K562 (cell line): ENCODE data around the gene THYN1. TPM values are rescaled to one million over a fixed set of nuclear protein-coding genes. Genes with fewer than 3 reads are reported as not detected.

Source experiments
- ATAC-seq: fragments of 200-7000 bp; cut with Tn5 transposase; 3 replicates; pipeline ENCODE4 v1.9.1; 2020; ENCODE audit warnings: moderate library complexity
- BruUV-seq: library from RNA; stranded (reverse); fragments of 400-500 nt; replicated peaks from 2 replicates; lab custom pipeline; 2021; lab: Mats Ljungman, UMichigan
- CTCF ChIA-PET: fragments of 300-600 bp; formaldehyde crosslinking; extraction: SDS; loops from one replicate; lab custom pipeline; 2021; ENCODE audit warnings: low intra/inter-chr PET ratio; lab: Yijun Ruan, JAX
- POLR2A ChIA-PET: fragments of 300-600, 350-650 bp; sonication (Branson Sonifier 250); formaldehyde crosslinking; extraction: SDS; loops from one replicate; lab custom pipeline; 2021; ENCODE audit warnings: antibody characterized with exemption, inconsistent platforms; lab: Yijun Ruan, JAX
- DNase-seq, 4 experiments: peaks; one replicate each; pipeline versions ENCODE4 v3.0.0 to v3.0.0-alpha.2; 2011 to 2018; ENCODE audit warnings: low spot score in 3 of 4, mixed read lengths in 3 of 4; ENCODE audit errors: extremely low read depth in 1 of 4
- FAIRE-seq: peaks from 2 replicates; lab custom pipeline; 2011; peaks lifted over from hg19 to GRCh38; lab: Jason Lieb, UNC
- H2AFZ ChIP-seq: 2 replicates; pipeline ENCODE4 v1.6.0; 2011; ENCODE audit warnings: low read depth, low read length, control low read depth, inconsistent platforms
- H3K27ac ChIP-seq: fragments of 200-600 bp; 3 replicates; pipeline ENCODE4 v1.8.0; 2011; ENCODE audit warnings: low read depth, mild to moderate bottlenecking, control low read depth, inconsistent platforms, low read length, moderate library complexity, mixed read lengths; ENCODE audit errors: extremely low read depth
- H3K27me3 ChIP-seq, 2 experiments: fragments of 300-600 bp in 1 of 2; 2 replicates in 1 of 2; 3 replicates in 1 of 2; pipeline versions ENCODE4 v1.6.0 to v1.8.0; 2011; ENCODE audit warnings: inconsistent platforms in 2 of 2, low read length in 2 of 2, mild to moderate bottlenecking in 1 of 2, mixed read lengths in 1 of 2, moderate library complexity in 1 of 2; ENCODE audit not compliant: control insufficient read depth in 2 of 2, insufficient read depth in 2 of 2
- H3K36me3 ChIP-seq: fragments of 300-600 bp; 3 replicates; pipeline ENCODE4 v1.8.0; 2011; ENCODE audit warnings: mild to moderate bottlenecking, low read length, inconsistent platforms; ENCODE audit not compliant: control insufficient read depth, insufficient read depth
- H3K4me1 ChIP-seq, 2 experiments: fragments of 200-600 bp in 1 of 2; replicated peaks in 1 of 2; 2 replicates in 1 of 2; 3 replicates in 1 of 2; pipeline versions ENCODE4 v1.5.1 to v1.8.0; 2011; ENCODE audit warnings: inconsistent platforms in 2 of 2, low read length in 2 of 2, mild to moderate bottlenecking in 1 of 2, mixed read lengths in 1 of 2, moderate library complexity in 1 of 2; ENCODE audit not compliant: control insufficient read depth in 2 of 2, insufficient read depth in 2 of 2
- H3K4me2 ChIP-seq: 2 replicates; pipeline ENCODE4 v1.6.1; 2011; ENCODE audit warnings: low read length, control low read depth, inconsistent platforms, mixed read lengths; ENCODE audit not compliant: insufficient read depth
- H3K4me3 ChIP-seq: fragments of 200-600 bp; sonication (generic), shearing (Covaris generic); 2 replicates; pipeline ENCODE4 v1.5.1; 2016; ENCODE audit warnings: control low read depth, inconsistent platforms
- H3K79me2 ChIP-seq: fragments of 200-600 bp; 3 replicates; pipeline ENCODE4 v1.8.0; 2011; ENCODE audit warnings: low read length, inconsistent platforms; ENCODE audit not compliant: control insufficient read depth, insufficient read depth
- H3K9ac ChIP-seq, 2 experiments: 2 replicates each; pipeline versions ENCODE4 v1.6.0 to v1.6.1; 2011; ENCODE audit warnings: low read depth in 2 of 2, low read length in 2 of 2, control low read depth in 1 of 2, inconsistent platforms in 1 of 2, mild to moderate bottlenecking in 1 of 2, mixed read lengths in 1 of 2; ENCODE audit not compliant: insufficient read depth in 1 of 2
- H3K9me1 ChIP-seq: one replicate; pipeline ENCODE4 v1.6.0; 2011; ENCODE audit warnings: inconsistent platforms, mild to moderate bottlenecking, low read length, moderate library complexity; ENCODE audit not compliant: control insufficient read depth, insufficient read depth
- H3K9me3 ChIP-seq: replicated peaks from 2 replicates; pipeline ENCODE4 v1.5.1; 2011; ENCODE audit warnings: low read depth, low read length, inconsistent platforms; ENCODE audit not compliant: control insufficient read depth, insufficient read depth
- H4K20me1 ChIP-seq: replicated peaks from 2 replicates; pipeline ENCODE4 v1.6.1; 2011; ENCODE audit warnings: low read length, inconsistent platforms, mixed read lengths; ENCODE audit not compliant: control insufficient read depth, insufficient read depth
- BCLAF1 ChIP-seq, 2 experiments: fragments of 450-650 bp in 1 of 2; IDR thresholded peaks; 2 replicates each; pipeline ENCODE4 v1.6.1; 2011 to 2017; ENCODE audit warnings: low read depth in 2 of 2, antibody characterized with exemption in 1 of 2, borderline replicate concordance in 1 of 2, low read length in 1 of 2, mild to moderate bottlenecking in 1 of 2, mixed read lengths in 1 of 2; ENCODE audit not compliant: control insufficient read depth in 1 of 2
- IRF9 ChIP-seq: fragments of 450-650 bp; IDR thresholded peaks from 2 replicates; pipeline ENCODE4 v1.6.1; 2016; ENCODE audit warnings: missing biosample characterization, missing genetic modification characterization
- LCOR ChIP-seq: sonication (generic); formaldehyde crosslinking; IDR thresholded peaks from 2 replicates; pipeline ENCODE4 v1.8.0; 2022; ENCODE audit warnings: mild to moderate bottlenecking, missing genetic modification reagents
- NONO ChIP-seq, 2 experiments: fragments of 200-400 bp in 1 of 2; fragments of 450-650 bp in 1 of 2; formaldehyde crosslinking in 1 of 2; IDR thresholded peaks; 2 replicates each; pipeline ENCODE4 v1.6.1; 2017; ENCODE audit warnings: low read depth in 2 of 2, mild to moderate bottlenecking in 2 of 2, moderate library complexity in 2 of 2, low read length in 1 of 2
- RBM25 ChIP-seq: fragments of 200-400 bp; formaldehyde crosslinking; IDR thresholded peaks from 2 replicates; pipeline ENCODE4 v1.6.1; 2018; ENCODE audit warnings: low read length, low read depth, moderate library complexity; ENCODE audit not compliant: severe bottlenecking
- TAF7 ChIP-seq: fragments of 450-650 bp; IDR thresholded peaks from 2 replicates; pipeline ENCODE4 v1.6.1; 2016; ENCODE audit warnings: missing genetic modification characterization, missing compliant biosample characterization
- ZBTB7A ChIP-seq: IDR thresholded peaks from 2 replicates; pipeline ENCODE4 v1.6.1; 2011; ENCODE audit warnings: low read depth, mild to moderate bottlenecking, low read length, moderate library complexity, borderline replicate concordance; ENCODE audit not compliant: control insufficient read depth
- ZFP1 ChIP-seq: fragments of 450-650 bp; formaldehyde crosslinking; IDR thresholded peaks from 2 replicates; pipeline ENCODE4 v1.4.0; 2020; ENCODE audit warnings: mild to moderate bottlenecking, mixed read lengths
- ZFP30 ChIP-seq: fragments of 250-450 bp; sonication (Bioruptor Pico); IDR thresholded peaks from 2 replicates; pipeline ENCODE4 v1.8.0; 2022; ENCODE audit warnings: moderate library complexity, mild to moderate bottlenecking, inconsistent platforms, borderline replicate concordance
- WGBS: fragments of 100-300 bp; shearing (Covaris generic); methylation state at CpG from one replicate; pipeline ENCODE4 v1.1.6; 2016; ENCODE audit warnings: low coverage, mixed read lengths; ENCODE audit not compliant: insufficient coverage; ENCODE audit errors: missing lambda C conversion rate; 5-methylcytosine and 5-hydroxymethylcytosine counted together
- in situ Hi-C: fragments of 300-500 bp; cut with MboI; formaldehyde crosslinking; loops from 4 replicates; pipeline ENCODE4 v1.15.0; 2018; ENCODE audit warnings: inconsistent platforms, mixed read lengths
- intact Hi-C: fragments of 100-400 bp; cut with micrococcal nuclease; formaldehyde crosslinking; loops from 2 replicates; pipeline ENCODE4 v1.14.2; 2022
- polyA plus RNA-seq, 8 experiments: library from polyadenylated mRNA; depleted of rRNA in 4 of 8; stranded (reverse) in 5 of 8; unstranded in 3 of 8; fragments of >200 nt; fragmentation: Nextera tagmentation in 2 of 8; fragmentation: Illumina TruSeq in 1 of 8; extraction: Ambion mirVana in 2 of 8; extraction: Trizol in 1 of 8; gene quantifications; 2 replicates each; pipeline versions ENCODE4 v1.2.1 to v1.2.3, GENCODE V29; 2011 to 2014; ENCODE audit warnings: inconsistent platforms in 1 of 8, missing spikeins in 1 of 8
- total RNA-seq, 7 experiments: library from RNA; depleted of rRNA in 6 of 7; stranded (reverse); fragments of >200 nt in 6 of 7; fragmentation: Illumina TruSeq in 2 of 7; extraction: Trizol in 2 of 7; gene quantifications; 2 replicates each; pipeline versions ENCODE4 v1.2.1 to v1.2.3, GENCODE V29; 2011 to 2021; ENCODE audit warnings: low replicate concordance in 1 of 7
- TF ChIP-seq, protein P1 (sequence below): sonication (generic); formaldehyde crosslinking; IDR thresholded peaks from 2 replicates; pipeline ENCODE4 v1.8.0; 2022; ENCODE audit warnings: missing genetic modification reagents, mild to moderate bottlenecking, borderline replicate concordance
- TF ChIP-seq, protein P2 (sequence below): fragments of 250-450 bp; sonication (Bioruptor Pico); IDR thresholded peaks from 2 replicates; pipeline ENCODE4 v1.8.0; 2021; ENCODE audit warnings: borderline replicate concordance, mild to moderate bottlenecking, moderate library complexity; ENCODE audit not compliant: poor library complexity, severe bottlenecking

Gene THYN1
- total and polyA plus RNA-seq, 9 of the 15 experiments (the other 6 are each of a cell fraction or from before 2014, with no cell fraction given): 54.9 to 279 (median 104) TPM

GRCh38 chr11:134223836-134224709 lies 29.1 kb downstream of the THYN1 start, which contains the start of the genes NCAPD3 and VPS26B:
Gene NCAPD3 (minus strand): TSS chr11:134223967. CDS start chr11:134223926, 41 bp downstream.
Gene VPS26B (plus strand): TSS chr11:134224671. CDS start chr11:134225123, 452 bp downstream.
- DNase-seq (peak; percentile 96 to 98 (median 98)), ATAC-seq (peak; percentile 92), FAIRE-seq (peak; percentile 84)
- ChIA-PET CTCF (no interaction called here), POLR2A (interaction anchor here (0.7 to 2.4 kb wide), 8 partner anchors 10 to 536 kb away, joined by 3 to 18 read pairs (median 3); no protein-coding TSS in a partner anchor)
- BruUV-seq: no TSS peak
- in situ Hi-C loops: no loop called here
- Histone ChIP-seq H2AFZ (peak within 1 kb of the TSS; percentile 99), H3K9me1 (no peaks in the 10 kb centered on the region), H3K27me3 (no peaks in the 10 kb centered on the region), H3K79me2 (peaks cover 87% of the 10 kb centered on the region), H4K20me1 (0 out of 2 replicates have a peak, but pooled peaks cover 3% of the 10 kb centered on the region), H3K4me2 (peak within 1 kb of the TSS; percentile 100), H3K9me3 (no peaks in the 10 kb centered on the region), H3K9ac (peak within 1 kb of the TSS; percentile 93 to 98), H3K4me1 (peaks cover 16 to 31% of the 10 kb centered on the region in 2 experiments; a peak in 4 of 5 replicates), H3K36me3 (peaks cover 47% of the 10 kb centered on the region), H3K4me3 (peak within 1 kb of the TSS; percentile 77), H3K27ac (peak within 1 kb of the TSS; percentile 98)
- WGBS: under 1% methylated on average over 77 of the region's 89 CpGs
- intact Hi-C loops: no loop called here
- TF ChIP-seq LCOR (CRISPR knock-in tag) (0 out of 2 replicates have a peak, but pooled peaks have one; percentile 53), BCLAF1 (IDR thresholded peaks at IDR 0.05; ENCODE audit: borderline replicate concordance in 1 of 2, control insufficient read depth in 1 of 2, low read depth in 2 of 2, low read length in 1 of 2) (no peak), NONO (IDR thresholded peaks at IDR 0.05; ENCODE audit: low read depth in 2 of 2, low read length in 1 of 2) (0 out of 4 replicates have a peak, but pooled peaks of 1 of the 2 experiments have one; percentile 36), ZFP30 (CRISPR knock-in tag) (no peak), ZFP1 (no peak), TAF7 (peak; percentile 59; the same call in 1 of the 2 replicates), ZBTB7A (peak; percentile 4; the same call in 1 of the 2 replicates), IRF9 (tag) (no peak), RBM25 (peak; percentile 91)
- TF ChIP-seq, protein P1, sequence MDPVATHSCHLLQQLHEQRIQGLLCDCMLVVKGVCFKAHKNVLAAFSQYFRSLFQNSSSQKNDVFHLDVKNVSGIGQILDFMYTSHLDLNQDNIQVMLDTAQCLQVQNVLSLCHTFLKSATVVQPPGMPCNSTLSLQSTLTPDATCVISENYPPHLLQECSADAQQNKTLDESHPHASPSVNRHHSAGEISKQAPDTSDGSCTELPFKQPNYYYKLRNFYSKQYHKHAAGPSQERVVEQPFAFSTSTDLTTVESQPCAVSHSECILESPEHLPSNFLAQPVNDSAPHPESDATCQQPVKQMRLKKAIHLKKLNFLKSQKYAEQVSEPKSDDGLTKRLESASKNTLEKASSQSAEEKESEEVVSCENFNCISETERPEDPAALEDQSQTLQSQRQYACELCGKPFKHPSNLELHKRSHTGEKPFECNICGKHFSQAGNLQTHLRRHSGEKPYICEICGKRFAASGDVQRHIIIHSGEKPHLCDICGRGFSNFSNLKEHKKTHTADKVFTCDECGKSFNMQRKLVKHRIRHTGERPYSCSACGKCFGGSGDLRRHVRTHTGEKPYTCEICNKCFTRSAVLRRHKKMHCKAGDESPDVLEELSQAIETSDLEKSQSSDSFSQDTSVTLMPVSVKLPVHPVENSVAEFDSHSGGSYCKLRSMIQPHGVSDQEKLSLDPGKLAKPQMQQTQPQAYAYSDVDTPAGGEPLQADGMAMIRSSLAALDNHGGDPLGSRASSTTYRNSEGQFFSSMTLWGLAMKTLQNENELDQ (CRISPR knock-in tag): no peak
- TF ChIP-seq, protein P2, sequence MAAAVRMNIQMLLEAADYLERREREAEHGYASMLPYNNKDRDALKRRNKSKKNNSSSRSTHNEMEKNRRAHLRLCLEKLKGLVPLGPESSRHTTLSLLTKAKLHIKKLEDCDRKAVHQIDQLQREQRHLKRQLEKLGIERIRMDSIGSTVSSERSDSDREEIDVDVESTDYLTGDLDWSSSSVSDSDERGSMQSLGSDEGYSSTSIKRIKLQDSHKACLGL (CRISPR knock-in tag): peak; percentile 89
